ENCODE results near the gene MOV10. TPM values are rescaled to one million over a fixed set of nuclear protein-coding genes. Genes with fewer than 3 reads are reported as not detected.

Gene MOV10
- total RNA-seq (2011; cell fraction: chromatin; rRNA removed; ENCODE audit: low replicate concordance) = 194 and 432 TPM in 2 replicates
- 231 and 262 TPM in 2 replicates for total RNA-seq (2011; cell fraction: nucleolus; rRNA removed)
- 196 and 201 TPM in 2 replicates for total RNA-seq (2011; cell fraction: nucleoplasm; rRNA removed)
- 46.5 and 75.8 TPM in 2 replicates for total RNA-seq (2014; rRNA removed)
- 32.1 and 46.8 TPM in 2 replicates for total RNA-seq (2014; rRNA removed; fragmentation: Illumina TruSeq; extraction: Trizol)
- total RNA-seq (2015; rRNA removed; fragmentation: Illumina TruSeq; extraction: Trizol) = 49.5 and 50.8 TPM in 2 replicates
- 93.9 and 101 TPM in 2 replicates for total RNA-seq (2021)
- 50.2 and 86.0 TPM in 2 replicates for polyA plus RNA-seq (2011; rRNA removed)
- polyA plus RNA-seq (2011; cell fraction: cytosol; rRNA removed) = 55.2 and 72.8 TPM in 2 replicates
- polyA plus RNA-seq (2011; cell fraction: nucleus; rRNA removed) = 327 and 544 TPM in 2 replicates
- polyA plus RNA-seq (2012) = 78.3 and 153 TPM in 2 replicates
- 101 and 105 TPM in 2 replicates for polyA plus RNA-seq (2014; fragmentation: Illumina TruSeq; extraction: Trizol)
- polyA plus RNA-seq (2014; fragmentation: Nextera tagmentation; extraction: Ambion mirVana) = 10 to 100 TPM; 16.7 to 39.6 TPM
- 72.0 and 92.8 TPM in 2 replicates for polyA plus RNA-seq (2014; rRNA removed)
- polyA minus RNA-seq (2011; rRNA and poly(A)+ RNA removed) = 34.4 and 47.1 TPM in 2 replicates
- 65.8 and 66.5 TPM in 2 replicates for polyA minus RNA-seq (2011; cell fraction: cytosol; rRNA and poly(A)+ RNA removed)
- 127 and 129 TPM in 2 replicates for polyA minus RNA-seq (2011; cell fraction: nucleus; rRNA and poly(A)+ RNA removed)
- Bru-seq, nascent RNA = percentile 83 among the genes with signal in this experiment
- percentile 76 among the genes with signal in this experiment for BruChase-seq, experiment 1, labeled RNA remaining after a 2-hour chase
- BruChase-seq, experiment 2, labeled RNA remaining after a 6-hour chase = percentile 80 among the genes with signal in this experiment
- long read RNA-seq, experiment 1, transcript MOV10-201 (20 exons, 3,383 nt) = minor isoform, 34 of 242 reads
- long read RNA-seq, experiment 1, transcript MOV10-204 (21 exons, 3,641 nt) = minor isoform, 7 of 242 reads
- long read RNA-seq, experiment 1, transcript MOV10-203 (21 exons, 3,552 nt) = major isoform, 44 of 242 reads
- long read RNA-seq, experiment 1, partial matches to known transcripts = 124 of 242 reads
- long read RNA-seq, experiment 1, other reads (novel, unspliced or antisense) = 31 of 242 reads
- long read RNA-seq, experiment 2, transcript MOV10-203 (21 exons, 3,552 nt) = minor isoform, 8 of 82 reads
- long read RNA-seq, experiment 2, transcript MOV10-201 (20 exons, 3,383 nt) = major isoform, 23 of 82 reads
- long read RNA-seq, experiment 2, partial matches to known transcripts = 31 of 82 reads
- long read RNA-seq, experiment 2, other reads (novel, unspliced or antisense) = 17 of 82 reads
- long read RNA-seq, experiment 3, transcript MOV10-203 (21 exons, 3,552 nt) = major isoform, 5 of 18 reads
- long read RNA-seq, experiment 3, partial matches to known transcripts = 5 of 18 reads
- long read RNA-seq, experiment 3, other reads (novel, unspliced or antisense) = 5 of 18 reads

- POLR2A ChIA-PET = interaction anchor here (0.6 to 7.3 kb wide), 13 partner anchors 9 to 398 kb away, joined by 3 to 104 read pairs (median 6); partner anchors contain the start of gene LRIG2
- CTCF ChIA-PET (ENCODE audit: low intra/inter-chr PET ratio) = interaction anchor here (0.7 kb wide), 1 partner anchor 16 kb away, joined by 3 read pairs; no protein-coding TSS in a partner anchor
- H3K79me2 ChIP-seq (ENCODE audit: control insufficient read depth, insufficient read depth, low read length) = peaks cover 50% of the 10 kb centered on the region
- H2AFZ ChIP-seq (ENCODE audit: low read depth, low read length) = peak within 1 kb of the TSS; percentile 89
- FAIRE-seq (peak; percentile 75), DNase-seq (ENCODE audit: extremely low read depth in 1 of 4, low spot score in 3 of 4) (peak; percentile 85 to 92 (median 90)), ATAC-seq (peak; percentile 79)
- H3K36me3 ChIP-seq (ENCODE audit: control insufficient read depth, insufficient read depth, low read length) = peaks cover 46% of the 10 kb centered on the region
- H3K27ac ChIP-seq (ENCODE audit: extremely low read depth, low read depth, low read length) = peak within 1 kb of the TSS; percentile 86
- H3K9me1 ChIP-seq (ENCODE audit: control insufficient read depth, insufficient read depth, low read length) = no peaks in the 10 kb centered on the region
- in situ Hi-C loops (cut with MboI) = no loop called here
- H3K9ac ChIP-seq (ENCODE audit: insufficient read depth in 1 of 2, low read depth in 2 of 2, low read length in 2 of 2) = peak within 1 kb of the TSS; percentile 87 to 98
- no peaks in the 10 kb centered on the region for H4K20me1 ChIP-seq (replicated peaks; ENCODE audit: control insufficient read depth, insufficient read depth, low read length)
- H3K4me1 ChIP-seq (replicated peaks in 1 of 2; ENCODE audit: control insufficient read depth in 2 of 2, insufficient read depth in 2 of 2, low read length in 2 of 2) = peaks cover 18 to 42% of the 10 kb centered on the region in 2 experiments
- H3K4me2 ChIP-seq (ENCODE audit: insufficient read depth, low read length) = peak within 1 kb of the TSS; percentile 85
- WGBS (ENCODE audit: insufficient coverage, low coverage, missing lambda C conversion rate) = under 1% methylated on average over 27 of the region's 30 CpGs
- no peaks in the 10 kb centered on the region for H3K27me3 ChIP-seq (ENCODE audit: control insufficient read depth in 2 of 2, insufficient read depth in 2 of 2, low read length in 2 of 2)
- intact Hi-C loops (cut with micrococcal nuclease) = no loop called here
- TSS peak; percentile 73 for BruUV-seq (replicated peaks)
- no peaks in the 10 kb centered on the region for H3K9me3 ChIP-seq (replicated peaks; ENCODE audit: control insufficient read depth, insufficient read depth, low read depth, low read length)
- H3K4me3 ChIP-seq = peak within 1 kb of the TSS; percentile 71
- 0 out of 2 replicates have a peak, but pooled peaks have one; percentile 18 for TF ChIP-seq TARDBP (IDR thresholded peaks at IDR 0.05)
- TF ChIP-seq ERF (CRISPR knock-in tag; IDR thresholded peaks at IDR 0.05) = peak; percentile 93; the same call in 1 of the 2 replicates
- 0 out of 2 replicates have a peak, but pooled peaks have one; percentile 20 for TF ChIP-seq ETV5 (CRISPR knock-in tag; IDR thresholded peaks at IDR 0.05; ENCODE audit: low read depth)
- no peak for TF ChIP-seq U2AF2 (optimal IDR thresholded peaks at IDR 0.05; ENCODE audit: low read depth, low read length)
- peak; percentile 83; the same call in 1 of the 2 replicates for TF ChIP-seq CAMTA2 (CRISPR knock-in tag; conservative IDR thresholded peaks at IDR 0.05)
- TF ChIP-seq OTX1 (CRISPR knock-in tag; IDR thresholded peaks at IDR 0.05) = peak; percentile 89; the same call in 1 of the 2 replicates
- peak; percentile 94 for TF ChIP-seq ZBTB26 (CRISPR knock-in tag; IDR thresholded peaks at IDR 0.05)
- peak; percentile 74 for TF ChIP-seq E2F8 (IDR thresholded peaks at IDR 0.05; ENCODE audit: low read depth, partially characterized antibody)
Observed at GRCh38 chr1:112674440-112674985, at the start of gene MOV10. Gene MOV10 (plus strand): TSS chr1:112674659. CDS start chr1:112674913, 254 bp downstream.
